Measurements from ENCODE around the gene C8G. TPM values are rescaled to one million over a fixed set of nuclear protein-coding genes. Genes with fewer than 3 reads are reported as not detected.

The C8G gene
- total and polyA plus RNA-seq, 9 of the 15 experiments (the other 6 are each of a cell fraction or from before 2014, with no cell fraction given) = 0.35 to 5.9 (median 2.7) TPM; not detected in 2

DNA sequence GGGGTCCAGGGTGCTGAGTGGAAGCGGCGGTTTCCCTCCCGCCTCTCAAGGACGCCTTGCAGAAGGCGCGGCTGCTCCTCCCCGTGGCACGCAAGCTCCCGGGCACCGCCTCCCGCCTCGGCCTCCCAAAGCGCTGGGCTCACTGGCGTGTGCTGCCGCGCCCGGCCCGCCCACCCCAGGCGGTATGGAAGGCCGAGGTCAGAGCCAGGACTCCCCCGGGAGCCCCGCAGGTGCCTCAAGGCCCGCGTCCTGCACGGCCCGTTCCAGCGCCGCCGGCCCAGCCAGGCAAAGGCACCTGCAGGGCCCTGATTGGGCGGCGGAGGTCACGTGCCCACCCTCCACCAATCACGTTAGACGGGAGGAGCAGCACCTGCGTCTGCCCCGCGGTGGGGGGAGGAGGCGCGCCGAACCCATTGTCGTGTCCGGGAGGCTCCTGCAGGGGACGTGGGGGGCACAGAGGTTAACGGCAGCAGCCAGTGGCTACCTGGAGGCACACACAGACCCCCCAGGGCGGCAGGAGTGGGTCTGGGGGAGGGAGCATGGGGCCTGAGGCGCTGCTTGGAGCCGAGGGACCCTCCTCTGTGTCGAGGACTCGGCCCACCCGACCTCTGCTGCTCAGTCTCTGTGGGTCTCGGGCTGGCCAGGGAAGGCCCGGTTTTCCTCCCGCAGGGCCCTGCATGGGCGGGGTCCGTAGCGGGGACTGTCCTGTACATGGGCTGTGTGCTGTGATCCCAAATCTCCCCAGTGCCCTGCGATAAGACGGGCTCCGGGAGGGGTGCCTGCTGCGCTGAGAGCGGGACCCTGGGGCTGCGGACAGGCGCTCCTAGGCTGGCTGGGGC, 5.0 kb downstream of the C8G start (continued):
- peak; percentile 53 for TF ChIP-seq POLR2B (IDR thresholded peaks at IDR 0.05; ENCODE audit: low read depth, partially characterized antibody)
- TF ChIP-seq MTA3 (IDR thresholded peaks at IDR 0.05; ENCODE audit: borderline replicate concordance) = peak; percentile 85; the same call in 1 of the 2 replicates
- TF ChIP-seq CTBP1 (IDR thresholded peaks at IDR 0.05; ENCODE audit: borderline replicate concordance) = peak; percentile 87
- TF ChIP-seq ZNF785 (CRISPR knock-in tag; IDR thresholded peaks at IDR 0.05) = no peak
- TF ChIP-seq SMARCA4 (IDR thresholded peaks at IDR 0.05) = no peak
- TF ChIP-seq KLF13 (tag; IDR thresholded peaks at IDR 0.05; ENCODE audit: borderline replicate concordance, low read depth) = no peak
- TF ChIP-seq SLC30A9 (CRISPR knock-in tag; IDR thresholded peaks at IDR 0.05) = no peak
- no peak for TF ChIP-seq SIN3B (IDR thresholded peaks at IDR 0.05; ENCODE audit: low read depth)
- TF ChIP-seq, protein P1, sequence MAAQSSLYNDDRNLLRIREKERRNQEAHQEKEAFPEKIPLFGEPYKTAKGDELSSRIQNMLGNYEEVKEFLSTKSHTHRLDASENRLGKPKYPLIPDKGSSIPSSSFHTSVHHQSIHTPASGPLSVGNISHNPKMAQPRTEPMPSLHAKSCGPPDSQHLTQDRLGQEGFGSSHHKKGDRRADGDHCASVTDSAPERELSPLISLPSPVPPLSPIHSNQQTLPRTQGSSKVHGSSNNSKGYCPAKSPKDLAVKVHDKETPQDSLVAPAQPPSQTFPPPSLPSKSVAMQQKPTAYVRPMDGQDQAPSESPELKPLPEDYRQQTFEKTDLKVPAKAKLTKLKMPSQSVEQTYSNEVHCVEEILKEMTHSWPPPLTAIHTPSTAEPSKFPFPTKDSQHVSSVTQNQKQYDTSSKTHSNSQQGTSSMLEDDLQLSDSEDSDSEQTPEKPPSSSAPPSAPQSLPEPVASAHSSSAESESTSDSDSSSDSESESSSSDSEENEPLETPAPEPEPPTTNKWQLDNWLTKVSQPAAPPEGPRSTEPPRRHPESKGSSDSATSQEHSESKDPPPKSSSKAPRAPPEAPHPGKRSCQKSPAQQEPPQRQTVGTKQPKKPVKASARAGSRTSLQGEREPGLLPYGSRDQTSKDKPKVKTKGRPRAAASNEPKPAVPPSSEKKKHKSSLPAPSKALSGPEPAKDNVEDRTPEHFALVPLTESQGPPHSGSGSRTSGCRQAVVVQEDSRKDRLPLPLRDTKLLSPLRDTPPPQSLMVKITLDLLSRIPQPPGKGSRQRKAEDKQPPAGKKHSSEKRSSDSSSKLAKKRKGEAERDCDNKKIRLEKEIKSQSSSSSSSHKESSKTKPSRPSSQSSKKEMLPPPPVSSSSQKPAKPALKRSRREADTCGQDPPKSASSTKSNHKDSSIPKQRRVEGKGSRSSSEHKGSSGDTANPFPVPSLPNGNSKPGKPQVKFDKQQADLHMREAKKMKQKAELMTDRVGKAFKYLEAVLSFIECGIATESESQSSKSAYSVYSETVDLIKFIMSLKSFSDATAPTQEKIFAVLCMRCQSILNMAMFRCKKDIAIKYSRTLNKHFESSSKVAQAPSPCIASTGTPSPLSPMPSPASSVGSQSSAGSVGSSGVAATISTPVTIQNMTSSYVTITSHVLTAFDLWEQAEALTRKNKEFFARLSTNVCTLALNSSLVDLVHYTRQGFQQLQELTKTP (IDR thresholded peaks at IDR 0.05; ENCODE audit: low read depth in 1 of 2, partially characterized antibody in 2 of 2) = no peak
- TF ChIP-seq, protein P2, sequence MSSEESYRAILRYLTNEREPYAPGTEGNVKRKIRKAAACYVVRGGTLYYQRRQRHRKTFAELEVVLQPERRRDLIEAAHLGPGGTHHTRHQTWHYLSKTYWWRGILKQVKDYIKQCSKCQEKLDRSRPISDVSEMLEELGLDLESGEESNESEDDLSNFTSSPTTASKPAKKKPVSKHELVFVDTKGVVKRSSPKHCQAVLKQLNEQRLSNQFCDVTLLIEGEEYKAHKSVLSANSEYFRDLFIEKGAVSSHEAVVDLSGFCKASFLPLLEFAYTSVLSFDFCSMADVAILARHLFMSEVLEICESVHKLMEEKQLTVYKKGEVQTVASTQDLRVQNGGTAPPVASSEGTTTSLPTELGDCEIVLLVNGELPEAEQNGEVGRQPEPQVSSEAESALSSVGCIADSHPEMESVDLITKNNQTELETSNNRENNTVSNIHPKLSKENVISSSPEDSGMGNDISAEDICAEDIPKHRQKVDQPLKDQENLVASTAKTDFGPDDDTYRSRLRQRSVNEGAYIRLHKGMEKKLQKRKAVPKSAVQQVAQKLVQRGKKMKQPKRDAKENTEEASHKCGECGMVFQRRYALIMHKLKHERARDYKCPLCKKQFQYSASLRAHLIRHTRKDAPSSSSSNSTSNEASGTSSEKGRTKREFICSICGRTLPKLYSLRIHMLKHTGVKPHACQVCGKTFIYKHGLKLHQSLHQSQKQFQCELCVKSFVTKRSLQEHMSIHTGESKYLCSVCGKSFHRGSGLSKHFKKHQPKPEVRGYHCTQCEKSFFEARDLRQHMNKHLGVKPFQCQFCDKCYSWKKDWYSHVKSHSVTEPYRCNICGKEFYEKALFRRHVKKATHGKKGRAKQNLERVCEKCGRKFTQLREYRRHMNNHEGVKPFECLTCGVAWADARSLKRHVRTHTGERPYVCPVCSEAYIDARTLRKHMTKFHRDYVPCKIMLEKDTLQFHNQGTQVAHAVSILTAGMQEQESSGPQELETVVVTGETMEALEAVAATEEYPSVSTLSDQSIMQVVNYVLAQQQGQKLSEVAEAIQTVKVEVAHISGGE (CRISPR knock-in tag; IDR thresholded peaks at IDR 0.05) = peak in 1 of 3 experiments; percentile 20; a peak in 1 of 6 replicates
- TF ChIP-seq, protein P3, sequence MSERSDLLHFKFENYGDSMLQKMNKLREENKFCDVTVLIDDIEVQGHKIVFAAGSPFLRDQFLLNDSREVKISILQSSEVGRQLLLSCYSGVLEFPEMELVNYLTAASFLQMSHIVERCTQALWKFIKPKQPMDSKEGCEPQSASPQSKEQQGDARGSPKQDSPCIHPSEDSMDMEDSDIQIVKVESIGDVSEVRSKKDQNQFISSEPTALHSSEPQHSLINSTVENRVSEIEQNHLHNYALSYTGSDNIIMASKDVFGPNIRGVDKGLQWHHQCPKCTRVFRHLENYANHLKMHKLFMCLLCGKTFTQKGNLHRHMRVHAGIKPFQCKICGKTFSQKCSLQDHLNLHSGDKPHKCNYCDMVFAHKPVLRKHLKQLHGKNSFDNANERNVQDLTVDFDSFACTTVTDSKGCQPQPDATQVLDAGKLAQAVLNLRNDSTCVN (CRISPR knock-in tag; IDR thresholded peaks at IDR 0.05) = no peak
- no peak for TF ChIP-seq ZNF124 (CRISPR knock-in tag; IDR thresholded peaks at IDR 0.05)
- TF ChIP-seq, protein P4, sequence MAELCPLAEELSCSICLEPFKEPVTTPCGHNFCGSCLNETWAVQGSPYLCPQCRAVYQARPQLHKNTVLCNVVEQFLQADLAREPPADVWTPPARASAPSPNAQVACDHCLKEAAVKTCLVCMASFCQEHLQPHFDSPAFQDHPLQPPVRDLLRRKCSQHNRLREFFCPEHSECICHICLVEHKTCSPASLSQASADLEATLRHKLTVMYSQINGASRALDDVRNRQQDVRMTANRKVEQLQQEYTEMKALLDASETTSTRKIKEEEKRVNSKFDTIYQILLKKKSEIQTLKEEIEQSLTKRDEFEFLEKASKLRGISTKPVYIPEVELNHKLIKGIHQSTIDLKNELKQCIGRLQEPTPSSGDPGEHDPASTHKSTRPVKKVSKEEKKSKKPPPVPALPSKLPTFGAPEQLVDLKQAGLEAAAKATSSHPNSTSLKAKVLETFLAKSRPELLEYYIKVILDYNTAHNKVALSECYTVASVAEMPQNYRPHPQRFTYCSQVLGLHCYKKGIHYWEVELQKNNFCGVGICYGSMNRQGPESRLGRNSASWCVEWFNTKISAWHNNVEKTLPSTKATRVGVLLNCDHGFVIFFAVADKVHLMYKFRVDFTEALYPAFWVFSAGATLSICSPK (IDR thresholded peaks at IDR 0.05; ENCODE audit: borderline replicate concordance) = no peak
- no peak for TF ChIP-seq ARHGAP35 (IDR thresholded peaks at IDR 0.05; ENCODE audit: partially characterized antibody)
